Ascending aorta (tissue), 2 donors: ENCODE data around the gene ZC3H18. TPM values are rescaled to one million over a fixed set of nuclear protein-coding genes. Genes with fewer than 3 reads are reported as not detected.

Experiments used
- DNase-seq, 2 donors: peaks; one replicate each; pipeline ENCODE4 v3.0.0-alpha.2; 2019; ENCODE audit warnings: low spot score in 2 of 2
- H3K27ac ChIP-seq, 2 donors: fragments of 200-600 bp; sonication (generic); one replicate each; pipeline ENCODE4 v1.5.1; 2016 to 2017; ENCODE audit warnings: mild to moderate bottlenecking in 1 of 2
- H3K27me3 ChIP-seq: fragments of 200-600 bp; sonication (generic); one replicate; pipeline ENCODE4 v1.5.1; 2017
- H3K36me3 ChIP-seq, 2 donors: fragments of 200-600 bp; sonication (generic); one replicate each; pipeline ENCODE4 v1.5.1; 2016
- H3K4me1 ChIP-seq, 2 donors: fragments of 200-600 bp; sonication (generic); one replicate each; pipeline ENCODE4 v1.5.1; 2016 to 2017; ENCODE audit warnings: mild to moderate bottlenecking in 1 of 2
- H3K4me3 ChIP-seq, 2 donors: fragments of 200-600 bp; sonication (generic); one replicate each; pipeline ENCODE4 v1.5.1; 2016 to 2017; ENCODE audit warnings: mild to moderate bottlenecking in 1 of 2
- H3K9me3 ChIP-seq, 2 donors: fragments of 200-600 bp; sonication (generic); one replicate each; pipeline ENCODE4 v1.5.1; 2016
- CTCF ChIP-seq, 3 experiments: fragments of 200-600 bp in 2 of 3; fragments of 450-650 bp in 1 of 3; sonication (generic) in 2 of 3; IDR thresholded peaks; one replicate each; pipeline ENCODE4 v1.5.1; 2016 to 2019; ENCODE audit warnings: antibody characterized with exemption in 3 of 3, mild to moderate bottlenecking in 1 of 3, moderate library complexity in 1 of 3
- intact Hi-C: fragments of 100-400 bp; cut with DNase I; formaldehyde crosslinking; loops from one replicate; pipeline ENCODE4 v1.15.1; 2023
- total RNA-seq: library from RNA; depleted of rRNA; stranded (reverse); fragments of >200 nt; gene quantifications from one replicate; pipeline ENCODE4 v1.1.0, GENCODE V29; 2016

ZC3H18 gene
- total RNA-seq, 1 donor from 2014 or later, result 36.3 TPM

GRCh38 chr16:88531346-88531745 lies 38.9 kb upstream of the ZC3H18 start:
- Histone ChIP-seq H3K27me3 (no peaks in the 10 kb centered on the region), H3K4me1 (peaks cover 2 to 12% of the 10 kb centered on the region in 2 donors), H3K9me3 (no peaks in the 10 kb centered on the region), H3K36me3 (no peaks in the 10 kb centered on the region), H3K4me3 (no peak overlapping the region), H3K27ac (no peak overlapping the region)
- intact Hi-C loops, result no loop called here
- TF ChIP-seq CTCF (IDR thresholded peaks at IDR 0.05), result no peak
- no peak for DNase-seq

GRCh38 chr16:88531931-88532433 lies 38.2 kb upstream of the ZC3H18 start:
- intact Hi-C loops, result no loop called here
- H3K4me3 ChIP-seq, result no peak overlapping the region
- no peak overlapping the region for H3K27ac ChIP-seq

GRCh38 chr16:88532434-88533241 lies 37.6 kb upstream of the ZC3H18 start:
- Histone ChIP-seq H3K27ac (no peak overlapping the region), H3K9me3 (no peaks in the 10 kb centered on the region), H3K4me3 (peak overlapping the region in 1 of 2 donors; percentile 94), H3K4me1 (peaks cover 0 to 12% of the 10 kb centered on the region in 2 donors), H3K36me3 (no peaks in the 10 kb centered on the region), H3K27me3 (no peaks in the 10 kb centered on the region)
- DNase-seq, result no peak
- TF ChIP-seq CTCF (IDR thresholded peaks at IDR 0.05), result no peak
- intact Hi-C loops, result no loop called here

More at GRCh38 chr16:88531931-88532433, 38.2 kb upstream of the ZC3H18 start:
- Histone ChIP-seq H3K9me3 (no peaks in the 10 kb centered on the region), H3K27me3 (no peaks in the 10 kb centered on the region), H3K4me1 (peaks cover 2 to 12% of the 10 kb centered on the region in 2 donors), H3K36me3 (no peaks in the 10 kb centered on the region)
- no peak for DNase-seq
- no peak for TF ChIP-seq CTCF (IDR thresholded peaks at IDR 0.05)

- Histone ChIP-seq H3K4me1 (peaks cover 0 to 12% of the 10 kb centered on the region in 2 donors), H3K9me3 (no peaks in the 10 kb centered on the region), H3K27me3 (no peaks in the 10 kb centered on the region), H3K4me3 (peak overlapping the region; percentile 52 to 94), H3K27ac (no peak overlapping the region), H3K36me3 (no peaks in the 10 kb centered on the region)
- intact Hi-C loops, result no loop called here
- no peak for TF ChIP-seq CTCF (IDR thresholded peaks at IDR 0.05)
- DNase-seq, result no peak
Measured at GRCh38 chr16:88533381-88533917, 36.8 kb upstream of the ZC3H18 start.

GRCh38 chr16:88533932-88534637 lies 36.1 kb upstream of the ZC3H18 start:
- Histone ChIP-seq H3K4me3 (peak overlapping the region; percentile 80 to 94), H3K27me3 (no peaks in the 10 kb centered on the region), H3K4me1 (peaks cover 0 to 12% of the 10 kb centered on the region in 2 donors), H3K36me3 (no peaks in the 10 kb centered on the region), H3K9me3 (no peaks in the 10 kb centered on the region), H3K27ac (peak overlapping the region; percentile 73 to 81)
- DNase-seq, result peak in 1 of 2 donors; percentile 85
- TF ChIP-seq CTCF (IDR thresholded peaks at IDR 0.05), result no peak
- intact Hi-C loops, result loop anchor here (2.0 kb wide), 2 partner anchors 37 to 81 kb away; partner anchors contain the start of genes ZC3H18 and ZFPM1
